GM12878 (cell line): ENCODE data around the gene WDR31.

Source experiments
- ATF3 ChIP-seq: IDR thresholded peaks from 2 replicates; pipeline ENCODE4 v1.6.1; 2011; ENCODE audit warnings: low read depth, mild to moderate bottlenecking, low read length, moderate library complexity, borderline replicate concordance; ENCODE audit errors: extremely low read depth
- BCLAF1 ChIP-seq: fragments of 450-650 bp; IDR thresholded peaks from 2 replicates; pipeline ENCODE4 v1.6.1; 2017; ENCODE audit warnings: antibody characterized with exemption, mild to moderate bottlenecking, moderate library complexity
- CBX3 ChIP-seq: fragments of 200-600 bp; sonication (generic); IDR thresholded peaks from 2 replicates; pipeline ENCODE4 v1.6.1; 2016; ENCODE audit warnings: low read depth, borderline replicate concordance
- CTCF ChIP-seq, 3 experiments: IDR thresholded peaks in 2 of 3; conservative IDR thresholded peaks in 1 of 3; 2 replicates each; pipeline ENCODE4 v1.5.1; 2011; ENCODE audit warnings: low read depth in 3 of 3, low read length in 3 of 3, mild to moderate bottlenecking in 3 of 3, control low read depth in 2 of 3, moderate library complexity in 2 of 3, inconsistent platforms in 1 of 3, mixed read lengths in 1 of 3; ENCODE audit not compliant: control insufficient read depth in 2 of 3, insufficient read depth in 1 of 3; ENCODE audit errors: extremely low read depth in 1 of 3
- EZH2 ChIP-seq: IDR thresholded peaks from 2 replicates; pipeline ENCODE4 v1.6.1; 2012; ENCODE audit warnings: low read depth, mild to moderate bottlenecking, control low read depth, inconsistent platforms, low read length, borderline replicate concordance; ENCODE audit not compliant: control insufficient read depth
- GABPA ChIP-seq: IDR thresholded peaks from 2 replicates; pipeline ENCODE4 v1.6.1; 2014; ENCODE audit warnings: antibody characterized with exemption, low read depth, mild to moderate bottlenecking, inconsistent platforms
- HDGF ChIP-seq: fragments of 450-650 bp; IDR thresholded peaks from 2 replicates; pipeline ENCODE4 v1.6.1; 2016; ENCODE audit warnings: antibody characterized with exemption
- POLR2A ChIP-seq: IDR thresholded peaks from 2 replicates; pipeline ENCODE4 v1.6.1; 2011; ENCODE audit warnings: low read depth, mild to moderate bottlenecking, low read length
- RB1 ChIP-seq: fragments of 450-650 bp; formaldehyde crosslinking; IDR thresholded peaks from 2 replicates; pipeline ENCODE4 v1.6.1; 2017; ENCODE audit warnings: mild to moderate bottlenecking, borderline replicate concordance
- ZBTB11 ChIP-seq: fragments of 450-650 bp; formaldehyde crosslinking; IDR thresholded peaks from 2 replicates; pipeline ENCODE4 v1.5.0; 2022; ENCODE audit warnings: mild to moderate bottlenecking, missing genetic modification characterization

GRCh38 chr9:113370806-113371325, 30.8 kb upstream of the WDR31 start:
- TF ChIP-seq ATF3 (no peak), POLR2A (no peak), GABPA (no peak), BCLAF1 (no peak), ZBTB11 (no peak), CTCF (IDR thresholded peaks at IDR 0.05 in 2 of 3, conservative IDR thresholded peaks at IDR 0.05 in 1 of 3; ENCODE audit: control insufficient read depth in 2 of 3, extremely low read depth in 1 of 3, insufficient read depth in 1 of 3, low read depth in 3 of 3, low read length in 3 of 3) (no peak), RB1 (no peak), EZH2 (no peak), CBX3 (no peak), HDGF (no peak)
